T1000 (cell line): Measurements from ENCODE around the gene CYSTM1.
A peak's percentile ranks its signal among the peaks of the same experiment; 100 is the strongest.

ENCODE experiments used
- DNase-seq: peaks from one replicate; lab custom pipeline; 2025; ENCODE audit warnings: mixed read lengths; lab: John Stamatoyannopoulos, UW

CYSTM1 gene

DNA sequence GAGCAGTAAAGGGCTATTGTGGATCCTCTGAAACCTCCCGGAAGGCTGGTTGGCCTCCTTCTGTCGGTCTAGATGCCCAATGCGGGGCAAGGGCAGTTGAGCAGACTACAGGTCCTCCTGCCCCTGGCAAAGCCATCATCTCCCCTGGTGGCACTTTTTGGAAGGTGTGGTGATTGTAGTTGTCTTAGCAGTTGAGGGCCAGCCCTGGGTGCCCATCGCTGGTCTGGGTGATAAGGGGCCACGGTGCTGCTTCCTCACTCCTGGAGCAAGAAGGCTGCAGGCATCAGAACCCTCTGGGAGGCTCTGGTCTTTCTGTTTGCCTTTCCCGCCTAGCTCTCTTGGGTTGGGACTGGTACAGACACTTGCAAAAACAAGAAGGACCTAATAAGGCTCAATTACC, 63.8 kb downstream of the CYSTM1 start:
- DNase-seq = no peak

DNA sequence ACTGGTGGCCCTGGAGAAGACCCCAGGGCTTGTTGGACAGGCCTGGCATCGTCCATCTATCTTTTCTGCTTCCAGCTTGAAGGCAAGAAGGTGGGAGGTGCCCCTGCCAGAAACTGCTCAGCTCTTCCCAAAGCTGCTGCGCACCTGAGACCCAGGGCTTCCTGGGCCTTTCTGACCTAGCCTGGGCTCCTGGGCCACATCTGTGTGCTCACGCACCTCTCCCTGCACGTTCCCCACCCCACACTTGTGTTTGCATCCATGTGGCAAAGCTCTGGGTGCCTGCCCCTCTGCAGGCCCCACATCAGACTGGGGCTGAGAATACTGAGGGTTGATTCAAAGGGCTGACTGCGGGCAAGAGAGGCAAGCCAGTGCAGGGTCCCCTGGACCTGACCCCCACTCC, 64.5 kb downstream of the CYSTM1 start:
- no peak for DNase-seq

DNA sequence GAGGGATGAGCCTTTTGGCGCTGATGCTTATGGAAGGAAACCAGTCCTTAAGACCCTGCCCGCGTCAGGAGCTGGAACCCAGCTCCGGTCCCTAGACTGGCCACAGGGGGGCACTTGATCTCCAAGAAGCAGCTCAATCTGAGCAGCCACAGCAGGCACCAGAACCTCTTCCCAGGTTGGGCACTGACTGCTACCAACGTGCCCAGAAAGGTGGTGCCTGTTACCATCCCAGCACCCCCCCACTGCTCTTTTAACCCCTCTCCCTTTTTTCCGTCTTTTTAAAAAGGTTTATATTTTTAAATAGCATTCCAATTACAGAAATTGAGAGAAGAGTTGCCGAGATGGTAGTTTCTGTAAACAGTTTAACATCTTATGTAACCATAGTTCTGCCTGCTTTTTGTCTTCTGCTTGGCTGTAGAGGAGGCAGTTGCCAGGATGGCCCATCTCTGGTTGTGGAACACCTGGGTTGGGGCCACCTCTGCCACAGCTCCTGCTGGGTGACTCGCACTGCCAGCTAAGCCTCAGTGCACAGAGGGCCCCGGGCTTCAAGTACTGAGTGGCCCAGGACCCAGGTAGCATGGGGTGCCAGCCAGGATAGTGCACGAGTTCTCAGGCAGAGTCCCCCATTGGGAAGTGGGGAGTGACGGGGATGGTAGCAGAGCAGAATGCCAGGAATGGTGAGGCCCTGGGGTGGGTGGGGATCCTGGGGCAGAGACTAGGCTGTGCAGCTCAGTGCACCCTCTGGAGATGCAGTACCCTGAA, 65.1 kb downstream of the CYSTM1 start:
- peak; percentile 13 for DNase-seq

DNA sequence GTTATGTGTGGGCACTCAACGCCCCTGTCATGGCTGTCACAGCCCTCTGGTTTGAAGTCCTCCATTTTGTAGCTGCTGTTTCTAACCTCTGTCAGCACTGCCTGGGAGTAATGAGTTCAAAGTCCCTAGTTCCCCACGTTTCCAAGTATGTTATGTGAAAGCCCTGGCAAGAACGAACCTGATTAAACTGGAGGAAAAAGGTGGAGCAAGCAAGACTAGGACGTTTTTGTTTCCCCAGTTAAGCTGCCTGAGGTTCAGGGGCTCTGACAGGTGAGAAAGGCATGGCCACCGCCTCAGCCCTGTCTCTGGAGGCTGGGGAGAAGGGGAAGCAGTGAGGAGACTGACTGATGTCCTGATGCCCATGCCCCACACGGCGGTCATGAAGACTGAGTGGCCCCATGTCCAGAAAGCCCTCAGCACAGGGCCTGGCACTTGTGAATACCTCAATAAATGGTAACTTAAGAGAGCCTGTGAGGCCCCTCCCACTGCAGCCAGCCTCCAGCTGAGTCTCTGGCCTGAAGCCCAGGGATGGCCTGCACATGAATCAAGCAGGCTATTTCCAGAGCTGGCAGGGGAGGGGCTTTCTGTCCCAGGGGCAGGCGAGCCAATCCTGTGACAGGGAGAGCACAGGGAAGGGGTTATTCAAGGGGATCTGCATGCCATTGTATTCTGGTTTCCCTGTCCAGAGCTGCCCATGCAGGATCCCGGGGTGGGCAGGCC, 66.2 kb downstream of the CYSTM1 start:
- DNase-seq = peak; percentile 62

DNA sequence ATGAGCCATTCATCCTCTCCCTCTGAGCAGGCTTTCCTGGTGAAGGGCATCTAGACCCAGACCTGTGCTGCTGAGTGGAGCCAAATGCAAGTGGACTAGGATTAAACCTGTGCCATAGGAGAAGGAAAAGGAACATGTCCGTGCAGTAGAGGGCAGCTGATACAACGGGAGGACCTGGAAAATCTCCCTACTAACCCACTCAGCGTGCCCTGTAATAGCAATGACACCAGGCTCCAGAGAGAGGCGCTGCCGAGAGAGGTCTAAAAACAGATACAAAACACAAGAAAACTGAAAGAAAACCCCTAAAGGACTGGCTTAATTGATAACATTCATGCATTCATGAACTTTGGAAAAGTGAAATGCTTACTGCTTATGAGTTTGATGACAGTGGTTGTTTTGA, 67.1 kb downstream of the CYSTM1 start:
- DNase-seq = no peak

DNA sequence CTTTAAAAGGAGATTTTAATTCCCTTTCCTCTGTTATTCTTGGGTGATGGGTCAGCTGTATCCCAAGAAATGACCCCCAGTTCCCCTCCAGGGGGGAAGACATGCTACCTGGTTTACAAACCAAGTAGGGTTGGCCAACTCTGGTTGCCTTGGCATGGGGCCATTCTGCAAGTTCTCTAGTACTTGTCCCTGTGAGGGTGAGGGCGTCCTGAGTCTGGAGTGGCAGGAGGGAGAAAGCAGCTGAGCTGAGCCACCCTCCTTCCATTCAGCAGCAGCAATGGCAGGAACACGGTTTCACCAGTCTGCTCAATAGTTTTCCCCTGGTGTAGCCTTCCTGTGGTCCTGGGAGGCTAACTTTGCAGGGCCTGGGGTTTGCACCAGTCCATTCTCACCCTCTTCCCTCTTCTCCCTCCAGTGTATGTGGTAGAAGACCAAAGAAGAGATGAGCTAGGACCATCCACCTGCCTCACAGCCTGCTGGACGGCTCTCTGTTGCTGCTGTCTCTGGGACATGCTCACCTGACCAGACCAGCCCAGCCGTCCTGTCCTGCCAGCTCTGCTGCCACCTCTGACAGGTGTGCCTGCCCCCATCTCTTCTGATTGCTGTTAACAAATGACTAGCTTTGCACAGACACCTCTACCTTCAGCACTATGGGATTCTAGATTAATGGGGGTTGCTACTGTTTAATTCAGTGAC, 68.0 kb downstream of the CYSTM1 start:
- no peak for DNase-seq

DNA sequence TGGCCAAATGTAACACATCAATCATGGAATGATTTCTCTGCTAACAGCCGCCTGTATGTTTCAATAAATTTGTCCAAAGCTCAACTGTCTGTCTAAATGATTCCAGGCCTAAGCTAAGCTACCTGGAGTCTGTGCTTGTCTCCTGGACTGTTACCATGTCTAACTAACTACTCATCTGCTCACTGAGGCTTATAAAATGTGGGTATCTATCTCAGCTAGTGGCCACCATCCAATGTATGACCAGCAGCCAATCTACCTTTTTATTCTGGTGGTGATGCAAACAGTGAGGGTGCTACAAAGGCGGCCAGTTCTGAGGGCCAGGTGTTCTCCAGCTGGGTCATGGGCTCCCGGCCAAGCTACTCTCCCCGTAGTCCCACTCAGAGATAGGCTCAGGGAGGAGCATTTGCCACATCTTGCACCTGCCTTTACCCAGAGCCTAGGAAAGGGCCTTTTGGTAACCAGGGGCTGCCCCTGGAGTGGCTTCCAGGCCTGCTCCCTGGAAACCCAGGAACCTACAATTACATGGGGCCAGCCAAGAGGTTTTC, 68.8 kb downstream of the CYSTM1 start:
- DNase-seq = no peak

DNA sequence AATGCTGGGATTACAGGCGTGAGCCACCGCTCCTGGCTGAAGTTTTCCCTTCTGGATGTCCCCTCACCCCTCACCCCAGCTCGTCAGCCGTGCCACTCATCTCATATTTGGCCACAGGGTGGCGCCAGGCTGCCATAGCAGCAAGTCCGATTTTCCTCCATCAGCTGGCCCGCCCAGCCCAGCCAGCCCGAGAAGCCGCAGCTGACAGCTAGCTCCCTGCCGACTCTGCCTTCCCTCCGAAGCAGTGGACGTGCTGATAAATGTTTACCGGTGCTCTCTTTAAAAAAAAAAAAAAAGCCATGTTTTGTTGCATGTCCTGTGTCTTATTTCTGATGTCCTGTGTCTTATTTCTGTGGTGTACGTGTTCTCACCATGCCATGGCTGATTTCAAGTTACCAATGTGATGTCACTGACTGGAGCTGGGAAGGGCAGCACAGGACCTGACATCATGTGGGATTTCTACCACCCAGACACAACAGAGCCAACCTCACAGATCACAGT, 69.6 kb downstream of the CYSTM1 start:
- peak; percentile 80 for DNase-seq

DNA sequence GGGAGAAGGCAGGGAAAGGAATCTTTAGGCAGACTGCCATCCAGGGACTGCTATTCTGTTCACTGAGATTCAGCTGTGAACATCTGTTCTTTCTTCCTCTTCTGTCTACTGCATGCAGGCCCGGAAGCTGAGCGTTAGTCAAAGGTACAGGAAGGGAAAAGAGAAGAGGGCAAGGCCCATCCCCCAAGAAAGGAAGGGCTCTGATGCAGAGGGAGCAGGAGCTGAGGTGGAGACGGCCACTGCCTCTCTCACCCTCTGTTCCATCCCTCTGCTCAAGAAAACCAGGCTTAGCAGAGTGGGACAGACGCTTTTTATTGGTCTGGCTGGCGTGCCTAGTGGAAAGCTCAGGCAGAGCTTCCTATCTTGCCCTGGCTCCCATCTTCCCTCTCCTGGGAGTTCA, 70.4 kb downstream of the CYSTM1 start:
- no peak for DNase-seq

DNA sequence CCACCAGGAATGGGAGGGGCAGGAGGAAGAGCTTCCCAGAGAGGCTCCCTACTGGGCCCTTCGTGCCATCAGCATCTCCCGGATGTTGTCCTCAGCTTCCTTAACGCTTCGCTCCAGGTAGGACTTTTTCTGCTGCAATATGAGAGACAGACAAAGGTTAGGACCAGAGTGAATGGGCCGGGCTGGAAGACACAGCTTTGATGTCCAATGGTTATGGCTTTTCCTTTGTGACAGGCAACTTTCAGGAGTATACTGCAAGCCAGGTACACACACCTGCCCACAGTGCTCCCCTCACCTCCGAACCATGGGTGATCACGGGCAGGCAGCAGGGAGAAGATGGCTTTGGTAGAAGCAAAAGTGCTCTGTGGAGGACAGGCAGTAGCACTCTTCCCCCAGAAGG, 70.9 kb downstream of the CYSTM1 start:
- no peak for DNase-seq

DNA sequence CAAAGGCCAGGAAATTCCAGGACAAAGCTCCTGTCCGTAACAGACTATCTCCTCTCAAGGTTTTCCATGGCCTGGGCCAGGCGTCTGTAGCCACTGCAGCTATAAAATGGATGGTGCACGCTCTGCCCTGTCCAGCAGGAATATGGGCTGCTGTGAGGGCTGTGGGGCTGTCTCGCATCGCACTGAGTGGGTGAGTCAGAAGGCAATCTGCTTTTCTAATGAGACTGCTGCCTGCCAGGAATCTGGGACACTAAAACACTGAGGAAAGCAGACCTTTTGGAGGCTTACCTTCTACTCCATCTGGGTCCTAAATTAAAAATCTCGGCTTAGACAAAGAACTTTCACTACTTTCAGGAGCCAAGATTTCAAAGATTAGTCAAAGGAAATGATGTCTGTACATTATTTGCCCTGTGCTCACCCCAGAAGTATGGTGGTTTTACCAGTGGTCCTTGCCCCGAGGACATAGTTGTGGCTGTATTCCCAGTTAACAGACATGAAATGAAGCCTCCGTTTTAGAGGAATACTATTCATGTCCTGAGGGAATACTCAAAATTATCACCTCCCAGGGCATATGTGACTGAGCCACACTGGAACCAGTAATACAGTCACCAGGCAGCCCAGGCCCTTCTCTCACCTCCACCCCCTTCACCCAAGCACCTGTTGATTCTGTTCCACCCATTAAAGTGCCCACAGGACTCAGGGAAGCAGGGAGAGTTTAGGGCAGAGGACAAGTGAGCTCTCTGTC, 71.6 kb downstream of the CYSTM1 start:
- DNase-seq = peak; percentile 48

DNA sequence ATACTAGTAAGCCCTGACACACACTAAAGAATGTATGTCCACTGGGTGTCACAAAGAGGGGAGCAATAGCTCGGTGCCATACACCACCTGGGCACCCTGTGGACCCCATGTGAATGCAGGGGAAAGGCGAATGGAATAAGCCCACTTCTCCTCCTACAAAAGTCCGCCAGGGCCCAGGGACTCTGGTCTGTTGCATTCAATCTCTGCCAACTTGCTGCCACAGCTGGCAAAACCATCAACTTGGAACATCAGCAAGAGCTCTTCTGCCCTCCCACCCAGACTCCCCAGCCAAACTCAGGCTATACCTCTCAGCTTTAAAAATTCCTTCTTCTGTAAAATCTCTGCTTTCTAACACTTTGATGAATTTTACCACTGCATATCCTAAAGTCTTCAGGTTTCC, 73.4 kb downstream of the CYSTM1 start:
- no peak for DNase-seq

DNA sequence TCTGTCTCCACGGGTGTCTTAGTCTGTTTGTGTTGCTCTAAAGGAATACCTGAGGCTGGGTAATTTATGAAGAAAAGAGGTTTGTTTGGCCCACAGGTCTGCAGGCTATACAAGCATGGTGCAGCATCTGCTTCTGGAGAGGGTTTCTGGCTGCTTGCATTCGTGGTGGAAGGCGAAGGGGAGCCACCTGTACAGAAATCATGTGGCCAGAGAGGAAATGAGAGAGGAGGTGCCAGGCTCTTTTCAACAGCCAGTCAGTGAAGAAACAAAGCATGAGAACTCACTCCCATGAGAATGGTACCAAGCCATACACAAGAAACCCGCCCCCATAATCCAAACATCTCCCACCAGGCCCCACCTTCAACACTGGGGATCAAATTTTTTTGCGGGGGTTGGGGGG, 74.5 kb downstream of the CYSTM1 start:
- DNase-seq = no peak

DNA sequence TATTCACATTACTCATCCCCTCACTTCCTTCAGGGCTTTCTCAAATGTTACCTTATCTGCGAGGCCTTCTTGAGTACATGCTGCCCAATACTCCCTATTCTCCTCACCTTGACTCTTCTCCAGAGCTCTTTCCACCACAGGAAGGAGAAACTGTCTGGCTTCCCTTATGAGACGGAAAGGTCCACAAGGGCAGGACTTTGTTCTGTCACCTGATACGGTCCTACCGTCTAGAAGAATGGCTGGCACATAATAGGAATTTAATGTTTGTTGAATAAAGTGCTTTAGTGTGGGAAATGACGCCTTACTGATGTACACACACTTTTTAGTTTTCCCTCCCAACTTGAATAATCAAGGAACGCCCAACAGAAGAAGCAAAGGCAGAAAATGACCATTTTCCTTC, 75.4 kb downstream of the CYSTM1 start:
- DNase-seq = no peak

DNA sequence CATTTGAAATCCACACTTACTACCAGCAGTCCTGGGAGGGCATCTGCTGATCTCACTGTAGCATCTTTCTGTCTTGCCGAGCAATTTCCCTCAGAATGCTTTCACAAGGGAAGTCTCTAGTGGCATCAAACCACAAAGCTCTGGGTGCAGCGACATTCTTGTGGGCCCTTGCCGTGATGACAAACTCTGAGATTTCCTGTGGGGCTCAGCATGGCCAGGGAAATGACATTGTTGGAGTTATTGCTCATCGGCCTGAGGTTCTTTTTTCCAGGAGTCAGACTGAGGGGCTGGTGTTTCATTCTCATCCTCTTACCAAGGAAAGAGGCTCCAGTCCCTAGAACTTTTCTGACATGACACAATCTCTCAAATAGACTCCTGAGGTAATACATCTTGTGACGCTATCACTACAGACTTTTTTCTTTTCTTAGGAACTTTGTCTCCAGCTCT, 76.6 kb downstream of the CYSTM1 start:
- DNase-seq = peak; percentile 70

DNA sequence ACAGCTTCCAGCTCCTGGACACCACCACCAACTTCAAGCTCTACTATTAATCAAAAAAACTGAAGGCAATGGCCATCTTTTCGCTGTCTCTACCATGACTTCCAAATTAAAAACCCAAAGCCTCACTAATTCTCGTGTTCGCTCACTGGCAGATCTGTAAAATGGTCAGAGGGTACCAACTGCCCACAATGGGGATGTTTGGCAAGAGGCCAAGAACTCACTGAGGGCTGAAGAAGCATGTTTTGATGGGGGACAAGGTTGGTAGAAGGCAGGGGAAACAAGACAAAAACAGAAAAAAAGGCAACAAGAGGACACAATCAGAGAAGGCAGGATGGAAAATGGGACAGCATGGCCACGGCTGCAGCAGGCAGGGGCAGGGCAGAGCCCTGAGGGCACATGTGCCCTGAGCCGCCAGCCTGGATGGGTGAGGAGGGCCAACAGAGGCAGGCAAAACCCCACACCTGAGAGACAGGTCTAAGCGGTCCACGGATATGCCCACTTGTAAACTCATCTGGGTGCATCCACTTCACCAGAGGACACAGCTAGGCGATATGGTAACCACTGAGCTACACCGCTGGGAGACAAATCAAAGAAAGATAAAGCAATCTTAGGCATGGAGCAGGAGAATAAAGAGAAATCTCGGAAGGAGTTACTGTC, 77.6 kb downstream of the CYSTM1 start:
- no peak for DNase-seq

DNA sequence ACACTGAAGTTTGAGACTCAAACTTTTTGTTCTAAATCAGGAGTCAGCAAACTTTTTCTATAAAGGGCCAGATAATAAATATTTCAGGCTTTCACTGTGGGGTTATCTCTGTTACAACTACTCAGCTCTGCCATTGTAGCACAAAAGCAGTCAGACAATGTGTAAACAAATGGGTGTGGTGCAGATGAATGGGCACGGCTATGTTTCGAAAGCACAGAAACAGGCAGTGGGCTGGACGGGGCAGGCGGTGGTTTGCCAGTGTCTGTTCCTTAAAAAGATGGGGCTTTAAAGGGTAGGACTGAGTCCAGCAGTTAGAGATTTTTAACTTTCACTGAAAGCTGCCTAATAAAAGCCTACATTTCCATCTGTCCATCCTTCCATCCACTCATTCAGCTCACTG, 79.0 kb downstream of the CYSTM1 start:
- DNase-seq = no peak

DNA sequence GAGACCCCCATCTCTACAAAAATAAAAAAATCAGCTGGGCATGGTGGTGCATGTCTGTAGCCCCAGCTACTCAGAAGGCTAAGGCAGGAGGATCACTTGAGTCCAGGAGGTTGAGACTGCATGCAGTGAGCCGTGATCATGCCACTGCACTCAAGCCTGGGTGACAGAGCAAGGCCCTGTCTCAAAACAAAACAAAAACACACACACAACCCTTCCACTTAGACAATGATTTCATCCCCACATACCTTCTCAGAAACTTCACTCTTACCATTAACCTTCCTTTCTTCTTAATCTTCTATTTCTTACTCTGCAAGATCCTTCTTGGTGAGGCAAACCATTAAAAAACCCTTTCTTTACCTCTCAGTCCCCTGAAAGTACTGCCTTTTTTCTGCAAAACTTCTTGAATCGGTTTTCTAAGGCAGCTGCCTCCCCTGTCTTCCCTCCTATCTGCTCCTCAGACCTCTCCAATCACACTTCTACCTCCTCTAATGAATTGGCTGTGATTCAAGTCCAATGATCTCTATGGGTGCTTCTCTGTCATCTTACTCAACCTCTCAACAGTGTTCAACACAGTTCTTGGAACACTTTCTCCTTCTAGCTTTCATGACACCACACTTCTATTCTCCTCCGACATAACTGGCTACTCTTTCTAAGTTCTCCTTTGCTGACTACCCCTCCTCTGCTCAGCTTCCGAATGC, 80.6 kb downstream of the CYSTM1 start:
- DNase-seq = no peak

DNA sequence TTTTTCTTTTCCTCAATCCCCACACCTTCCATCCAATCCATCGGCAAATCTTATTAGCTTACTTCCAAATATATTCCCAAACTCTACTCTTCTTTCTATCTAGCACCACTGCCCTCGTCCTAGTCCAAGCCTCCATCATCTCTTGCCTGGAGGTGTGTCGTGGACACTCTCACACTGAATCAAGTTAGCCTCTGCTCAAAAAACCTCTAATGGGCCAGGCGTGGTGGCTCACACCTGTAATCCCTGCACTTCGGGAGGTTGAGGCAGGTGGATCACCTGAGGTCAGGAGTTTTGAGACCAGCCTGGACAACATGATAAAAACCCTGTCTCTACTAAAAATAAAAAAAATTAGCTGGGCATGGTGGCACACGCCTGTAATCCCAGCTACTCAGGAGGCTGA, 81.7 kb downstream of the CYSTM1 start:
- no peak for DNase-seq

DNA sequence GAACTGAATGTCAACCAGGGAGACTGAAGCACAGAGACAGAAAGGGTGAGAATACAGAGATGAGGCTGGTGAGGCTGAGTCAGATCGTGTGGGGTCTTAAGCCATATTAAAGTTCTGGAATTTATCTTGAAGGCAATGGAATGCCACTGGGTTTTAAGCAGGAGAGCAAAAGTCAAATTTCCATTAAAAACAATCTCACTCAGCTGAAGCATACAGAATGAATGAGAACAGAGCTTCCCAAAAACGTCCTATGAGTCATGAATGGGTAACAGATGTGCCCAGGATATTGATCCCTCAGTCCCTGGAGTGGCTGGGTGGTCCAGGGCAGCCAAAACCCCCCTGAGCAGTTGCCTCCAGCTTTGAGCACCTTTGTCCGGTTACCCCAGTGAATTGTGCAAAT, 83.0 kb downstream of the CYSTM1 start:
- no peak for DNase-seq

DNA sequence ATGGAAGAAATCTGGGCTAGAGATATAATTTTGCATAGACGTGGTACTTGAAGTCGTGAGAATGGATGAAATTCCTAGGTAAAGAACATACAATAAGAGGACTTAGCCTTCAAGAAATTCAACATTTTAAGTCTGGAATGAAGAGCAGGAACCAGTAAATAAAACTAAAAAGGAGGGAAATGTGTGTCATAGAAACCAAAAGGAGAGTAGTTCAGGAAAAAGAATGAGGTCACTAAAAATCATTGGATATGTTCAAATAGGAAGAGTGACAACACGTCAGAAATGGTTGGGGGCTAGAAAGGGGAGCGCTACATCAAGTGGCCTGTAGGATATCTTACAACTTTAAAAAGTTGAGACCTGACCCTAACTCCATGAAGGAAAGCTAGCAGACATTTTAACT, 83.9 kb downstream of the CYSTM1 start:
- no peak for DNase-seq
